WI38 (cell line): ENCODE data around the gene CACNA1B.

Experiments
- H3K4me3 ChIP-seq: 2 replicates; pipeline ENCODE4 v1.5.1; 2011; ENCODE audit warnings: low read depth, mild to moderate bottlenecking, control low read depth, low read length
- CTCF ChIP-seq: IDR thresholded peaks from 2 replicates; pipeline ENCODE4 v1.5.1; 2012; ENCODE audit warnings: low read depth, mild to moderate bottlenecking, control low read depth, low read length

Gene CACNA1B

DNA sequence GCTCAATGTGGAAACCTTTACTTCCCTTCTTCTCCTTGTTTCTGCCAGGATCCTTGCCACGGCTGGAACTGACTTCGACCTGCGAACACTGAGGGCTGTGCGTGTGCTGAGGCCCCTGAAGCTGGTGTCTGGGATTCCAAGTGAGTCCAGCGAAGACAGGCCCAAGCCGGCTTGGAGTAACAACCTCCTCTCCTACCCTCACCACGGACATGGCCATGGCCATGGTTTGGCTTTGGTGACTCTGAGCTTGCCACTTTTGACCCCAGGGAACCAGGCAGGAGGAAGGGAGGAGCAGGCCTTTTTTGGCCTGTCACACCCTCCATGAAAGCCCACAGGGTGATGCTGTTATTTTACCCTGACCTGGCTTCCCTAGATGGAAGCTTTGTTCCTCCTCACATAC is 35.5 kb downstream of the CACNA1B start:
- TF ChIP-seq CTCF, result no peak
- H3K4me3 ChIP-seq, result no peak overlapping the region

- no peak for TF ChIP-seq CTCF
- H3K4me3 ChIP-seq, result no peak overlapping the region
Observed at GRCh38 chr9:137913771-137914767, 36.5 kb downstream of the CACNA1B start.

GRCh38 chr9:137916540-137916939 is 39.0 kb downstream of the CACNA1B start:
- H3K4me3 ChIP-seq, result no peak overlapping the region
- no peak for TF ChIP-seq CTCF

GRCh38 chr9:137917116-137917515 is 39.5 kb downstream of the CACNA1B start:
- no peak for TF ChIP-seq CTCF
- no peak overlapping the region for H3K4me3 ChIP-seq

- H3K4me3 ChIP-seq, result no peak overlapping the region
- no peak for TF ChIP-seq CTCF
Observed at GRCh38 chr9:137917795-137918194, 40.2 kb downstream of the CACNA1B start.

DNA sequence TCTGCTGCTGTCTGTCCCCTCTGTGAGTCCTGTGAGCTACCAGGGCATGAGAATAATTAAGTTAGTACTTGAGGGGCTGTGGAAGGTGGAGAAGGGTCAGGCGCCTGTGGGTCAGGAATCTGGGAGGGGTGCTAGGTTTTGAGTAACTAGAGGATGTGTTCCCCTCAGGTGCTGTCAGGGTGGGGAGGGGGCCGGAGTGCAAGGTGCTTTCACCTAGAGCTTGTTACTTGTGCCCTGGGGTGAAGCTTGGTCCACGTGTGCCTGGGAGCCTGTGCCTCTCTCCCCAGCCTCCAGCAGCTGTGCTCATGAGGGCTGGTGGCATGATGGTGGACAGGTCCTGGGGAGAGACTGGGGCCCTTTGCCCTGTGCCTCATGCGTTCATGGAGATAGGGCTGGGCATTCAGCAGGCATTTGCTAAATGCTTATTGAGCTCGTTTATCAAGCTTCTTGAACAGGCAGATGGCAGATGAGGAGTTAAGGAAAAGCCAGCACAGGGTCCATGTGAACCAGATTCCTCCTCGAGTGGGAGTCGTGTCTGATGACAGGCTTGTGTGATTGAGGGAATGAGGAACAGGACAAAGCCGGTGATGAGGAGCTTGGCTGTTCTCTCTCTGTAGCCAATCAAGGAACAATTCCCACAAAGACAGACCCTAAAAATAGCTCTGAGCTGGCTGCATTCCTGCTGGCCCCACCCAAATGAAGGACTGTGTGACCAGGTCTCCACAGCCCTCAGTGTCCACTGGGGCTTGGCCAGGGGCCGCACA is 40.9 kb downstream of the CACNA1B start:
- no peak for TF ChIP-seq CTCF
- no peak overlapping the region for H3K4me3 ChIP-seq

GRCh38 chr9:137919095-137919465 is 41.5 kb downstream of the CACNA1B start:
- TF ChIP-seq CTCF, result no peak
- no peak overlapping the region for H3K4me3 ChIP-seq
